Measurements from ENCODE around the gene HIVEP3.

Gene HIVEP3

GRCh38 chr1:41835485-41835884 lies 83.2 kb downstream of the HIVEP3 start:
- Histone ChIP-seq H3K9me3 (ENCODE audit: control insufficient read depth, insufficient read depth, low read depth, low read length) (no peaks in the 10 kb centered on the region), H3K27ac (ENCODE audit: extremely low read depth, low read depth, low read length) (no peak overlapping the region), H3K4me1 (ENCODE audit: control insufficient read depth, insufficient read depth, low read length) (no peaks in the 10 kb centered on the region), H3K4me3 (ENCODE audit: low read depth, low read length) (no peak overlapping the region), H3K36me3 (ENCODE audit: control insufficient read depth in 2 of 2, insufficient read depth in 1 of 2, low read length in 2 of 2) (no peaks in the 10 kb centered on the region)
- TF ChIP-seq ZNF132 (tag by site-specific recombination; IDR thresholded peaks at IDR 0.05; ENCODE audit: borderline replicate concordance), result no peak
- no peak for TF ChIP-seq WT1 (tag by site-specific recombination; IDR thresholded peaks at IDR 0.05)
- no peak for TF ChIP-seq ZNF169 (tag by site-specific recombination; IDR thresholded peaks at IDR 0.05)
- no peak for TF ChIP-seq ZNF184 (tag by site-specific recombination; IDR thresholded peaks at IDR 0.05)
- TF ChIP-seq ZNF202 (tag by site-specific recombination; IDR thresholded peaks at IDR 0.05; ENCODE audit: borderline replicate concordance), result no peak
- TF ChIP-seq ZNF560 (tag by site-specific recombination; IDR thresholded peaks at IDR 0.05; ENCODE audit: borderline replicate concordance), result no peak
- no peak for TF ChIP-seq RBAK (tag by site-specific recombination; IDR thresholded peaks at IDR 0.05)
- no peak for TF ChIP-seq ZNF555 (tag by site-specific recombination; conservative IDR thresholded peaks at IDR 0.05)
- TF ChIP-seq ZFP69B (tag by site-specific recombination; IDR thresholded peaks at IDR 0.05), result no peak
- TF ChIP-seq, protein P1, sequence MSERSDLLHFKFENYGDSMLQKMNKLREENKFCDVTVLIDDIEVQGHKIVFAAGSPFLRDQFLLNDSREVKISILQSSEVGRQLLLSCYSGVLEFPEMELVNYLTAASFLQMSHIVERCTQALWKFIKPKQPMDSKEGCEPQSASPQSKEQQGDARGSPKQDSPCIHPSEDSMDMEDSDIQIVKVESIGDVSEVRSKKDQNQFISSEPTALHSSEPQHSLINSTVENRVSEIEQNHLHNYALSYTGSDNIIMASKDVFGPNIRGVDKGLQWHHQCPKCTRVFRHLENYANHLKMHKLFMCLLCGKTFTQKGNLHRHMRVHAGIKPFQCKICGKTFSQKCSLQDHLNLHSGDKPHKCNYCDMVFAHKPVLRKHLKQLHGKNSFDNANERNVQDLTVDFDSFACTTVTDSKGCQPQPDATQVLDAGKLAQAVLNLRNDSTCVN (tag by site-specific recombination; optimal IDR thresholded peaks at IDR 0.05), result no peak
- TF ChIP-seq ZNF175 (tag by site-specific recombination; IDR thresholded peaks at IDR 0.05), result no peak
- TF ChIP-seq ZBTB20 (tag by site-specific recombination; IDR thresholded peaks at IDR 0.05), result no peak
- ChIA-PET POLR2A (no interaction called here), CTCF (interaction anchor here (0.6 kb wide), 2 partner anchors 23 to 320 kb away, joined by 4 read pairs; no protein-coding TSS in a partner anchor)

DNA sequence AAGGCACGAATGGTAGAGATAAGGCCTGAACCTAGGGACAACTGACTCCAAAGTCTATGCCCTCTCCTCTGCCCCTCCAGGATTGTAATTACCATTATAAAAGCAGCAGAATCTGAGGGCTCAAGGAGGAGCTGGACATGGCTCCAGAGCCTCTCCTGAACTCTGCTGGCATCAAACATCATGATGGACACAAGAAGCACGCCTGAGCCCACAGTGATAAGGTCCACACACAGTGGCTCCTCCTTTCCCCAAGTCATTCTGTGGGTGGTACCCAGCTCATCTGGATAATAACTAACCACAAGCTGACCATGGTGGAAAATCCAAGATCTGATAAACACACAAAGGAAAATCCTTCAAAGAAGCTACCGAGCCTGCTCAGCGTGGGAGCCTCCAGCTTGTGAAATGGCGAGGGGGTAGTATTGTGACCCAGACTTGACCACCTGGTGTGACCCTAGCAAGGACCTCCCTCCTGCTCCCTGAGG lies 85.2 kb downstream of the HIVEP3 start:
- ChIA-PET CTCF (interaction anchor here (0.7 kb wide), 1 partner anchor 21 kb away, joined by 3 read pairs; no protein-coding TSS in a partner anchor), POLR2A (no interaction called here)
- Histone ChIP-seq H3K27ac (ENCODE audit: extremely low read depth, low read depth, low read length) (no peak overlapping the region), H3K4me1 (ENCODE audit: control insufficient read depth, insufficient read depth, low read length) (no peaks in the 10 kb centered on the region), H3K36me3 (ENCODE audit: control insufficient read depth in 2 of 2, insufficient read depth in 1 of 2, low read length in 2 of 2) (no peaks in the 10 kb centered on the region), H3K4me3 (ENCODE audit: low read depth, low read length) (no peak overlapping the region), H3K9me3 (ENCODE audit: control insufficient read depth, insufficient read depth, low read depth, low read length) (no peaks in the 10 kb centered on the region)
- no peak for TF ChIP-seq ZBTB49 (tag by site-specific recombination; IDR thresholded peaks at IDR 0.05; ENCODE audit: low read depth)
- TF ChIP-seq ZNF747 (tag by site-specific recombination; IDR thresholded peaks at IDR 0.05), result no peak
- TF ChIP-seq ATF2 (tag by site-specific recombination; IDR thresholded peaks at IDR 0.05; ENCODE audit: low read depth), result no peak
- TF ChIP-seq ZBTB1 (tag by site-specific recombination; IDR thresholded peaks at IDR 0.05), result no peak
- TF ChIP-seq ZXDB (tag by site-specific recombination; IDR thresholded peaks at IDR 0.05), result no peak
- no peak for TF ChIP-seq SCRT2 (tag by site-specific recombination; IDR thresholded peaks at IDR 0.05)
- TF ChIP-seq BCL6B (tag by site-specific recombination; IDR thresholded peaks at IDR 0.05), result no peak
- TF ChIP-seq ZNF174 (tag by site-specific recombination; IDR thresholded peaks at IDR 0.05), result no peak
- TF ChIP-seq ZNF121 (tag by site-specific recombination; IDR thresholded peaks at IDR 0.05), result no peak
- no peak for TF ChIP-seq WT1 (tag by site-specific recombination; IDR thresholded peaks at IDR 0.05)
- TF ChIP-seq KLF10 (tag by site-specific recombination; IDR thresholded peaks at IDR 0.05), result no peak
- no peak for TF ChIP-seq ZSCAN23 (tag by site-specific recombination; IDR thresholded peaks at IDR 0.05)
- no peak for TF ChIP-seq ZNF549 (tag by site-specific recombination; IDR thresholded peaks at IDR 0.05)

All from HEK293 (cell line).